ENCODE data around the gene GALNT1. TPM values are rescaled to one million over a fixed set of nuclear protein-coding genes. Genes with fewer than 3 reads are reported as not detected.

GALNT1 gene
- total and polyA plus RNA-seq, 2 of the 4 experiments (the other 2 are of a cell fraction) = 24.9 to 43.9 TPM

- Histone ChIP-seq H3K18ac (ENCODE audit: low read depth, low read length) (no peak overlapping the region), H2BK15ac (ENCODE audit: low read depth, low read length) (no peak overlapping the region), H3K4me1 (ENCODE audit: control insufficient read depth, insufficient read depth, low read length) (no peaks in the 10 kb centered on the region), H3K23ac (ENCODE audit: low read depth, low read length) (no peak overlapping the region), H3K9ac (ENCODE audit: low read depth, low read length) (no peak overlapping the region), H3K36me3 (ENCODE audit: control insufficient read depth, insufficient read depth, low read length) (no peaks in the 10 kb centered on the region), H2BK20ac (ENCODE audit: low read depth, low read length) (no peak overlapping the region), H2AFZ (replicated peaks; ENCODE audit: low read length, poor library complexity) (no peak overlapping the region), H2AK5ac (ENCODE audit: low read depth, low read length) (no peak overlapping the region), H3K79me1 (ENCODE audit: low read depth in 1 of 2, low read length in 2 of 2) (no peaks in the 10 kb centered on the region), H3K9me3 (ENCODE audit: control insufficient read depth, insufficient read depth, low read length) (no peaks in the 10 kb centered on the region), H3K4me3 (ENCODE audit: insufficient read depth, low read depth, low read length) (no peak overlapping the region), H4K20me1 (ENCODE audit: insufficient read depth, low read length) (no peaks in the 10 kb centered on the region), H4K8ac (ENCODE audit: low read depth in 2 of 2, low read length in 2 of 2) (no peak overlapping the region), H4K5ac (ENCODE audit: low read depth, low read length) (no peak overlapping the region), H2BK120ac (ENCODE audit: low read depth, low read length) (no peak overlapping the region), H3K4me2 (ENCODE audit: low read depth, low read length) (no peak overlapping the region), H3K27ac (ENCODE audit: insufficient read depth, low read length) (no peak overlapping the region), H2AK9ac (replicated peaks; ENCODE audit: low read depth, low read length, poor library complexity) (no peak overlapping the region), H3K9me1 (ENCODE audit: insufficient read depth, low read length) (peaks cover 3% of the 10 kb centered on the region; the same call in 1 of the 2 replicates), H2BK5ac (ENCODE audit: low read depth, low read length, poor library complexity, severe bottlenecking) (no peak overlapping the region), H3K56ac (ENCODE audit: extremely low read depth, insufficient read depth, low read length) (no peak overlapping the region), H3K14ac (replicated peaks; ENCODE audit: low read depth, low read length) (no peak overlapping the region), H3K27me3 (ENCODE audit: control insufficient read depth, insufficient read depth, low read length) (no peaks in the 10 kb centered on the region; the same call in 1 of the 2 replicates), H4K91ac (ENCODE audit: insufficient read depth, low read depth, low read length) (no peak overlapping the region), H3K4ac (ENCODE audit: low read depth, low read length) (no peak overlapping the region)
- TF ChIP-seq RAD21 (IDR thresholded peaks at IDR 0.05; ENCODE audit: low read length) (no peak), CEBPB (IDR thresholded peaks at IDR 0.05; ENCODE audit: low read depth, low read length) (no peak), POLR2A (IDR thresholded peaks at IDR 0.05; ENCODE audit: low read depth, low read length) (no peak)
- WGBS, 2 experiments (ENCODE audit: extremely low coverage in 2 of 2, insufficient read length in 1 of 2) = no CpG with 5 or more reads among the region's 7 CpGs
- ChIA-PET CTCF (no interaction called here), POLR2A (ENCODE audit: unreplicated experiment) (no interaction called here)
- in situ Hi-C loops (cut with MboI; ENCODE audit: low sequenced_read_pairs) = no loop called here
- DNase-seq = no peak
- intact Hi-C loops (cut with micrococcal nuclease) = no loop called here
- no peak for ATAC-seq (ENCODE audit: low read depth)
- BruUV-seq (replicated peaks) = no TSS peak
- dilution Hi-C loops (cut with HindIII; ENCODE audit: low sequenced_read_pairs, unreplicated experiment) = no loop called here
These were observed 151.9 kb downstream of the GALNT1 start for GRCh38 chr18:35733408-35733807.
